Panc1 (cell line): Measurements from ENCODE around the gene PHF5A. TPM values are rescaled to one million over a fixed set of nuclear protein-coding genes. Genes with fewer than 3 reads are reported as not detected.

Source experiments
- ATAC-seq: fragments of 200-7000 bp; cut with Tn5 transposase; 2 replicates; pipeline ENCODE4 v1.9.1; 2020; ENCODE audit warnings: mild to moderate bottlenecking, moderate library complexity
- BruUV-seq: library from RNA; stranded (reverse); fragments of 400-500 nt; replicated peaks from 2 replicates; lab custom pipeline; 2021; lab: Mats Ljungman, UMichigan
- CTCF ChIA-PET: fragments of 300-600 bp; sonication (Branson Sonifier 250); formaldehyde crosslinking; loops from one replicate; lab custom pipeline; 2022; ENCODE audit warnings: antibody characterized with exemption; lab: Charles Lee
- POLR2A ChIA-PET: fragments of 300-600 bp; sonication (Branson Sonifier 250); formaldehyde crosslinking; loops from one replicate; lab custom pipeline; 2022; ENCODE audit warnings: antibody characterized with exemption; lab: Charles Lee
- DNase-seq: peaks from one replicate; pipeline ENCODE4 v3.0.0-alpha.2; 2010; ENCODE audit warnings: low read depth, low spot score
- H3K27ac ChIP-seq: 2 replicates; pipeline ENCODE4 v1.5.1; 2011; ENCODE audit warnings: mild to moderate bottlenecking, low read length, inconsistent platforms
- H3K27me3 ChIP-seq: fragments of 200-500 bp; sonication (Bioruptor generic); 2 replicates; pipeline ENCODE4 v1.6.0; 2014; ENCODE audit warnings: low read length, inconsistent platforms; ENCODE audit not compliant: control insufficient read depth, insufficient read depth
- H3K36me3 ChIP-seq: fragments of 200-500 bp; sonication (Bioruptor generic); 2 replicates; pipeline ENCODE4 v1.5.1; 2014; ENCODE audit warnings: inconsistent platforms, mild to moderate bottlenecking, low read length, moderate library complexity; ENCODE audit not compliant: control insufficient read depth, insufficient read depth
- H3K4me1 ChIP-seq: 2 replicates; pipeline ENCODE4 v1.5.1; 2011; ENCODE audit warnings: inconsistent platforms, mild to moderate bottlenecking, low read length, moderate library complexity; ENCODE audit not compliant: control insufficient read depth, insufficient read depth
- H3K4me3 ChIP-seq, 2 experiments: 2 replicates each; pipeline ENCODE4 v1.5.1; 2011 to 2012; ENCODE audit warnings: low read depth in 2 of 2, low read length in 2 of 2, mild to moderate bottlenecking in 2 of 2, inconsistent platforms in 1 of 2, moderate library complexity in 1 of 2
- H3K9me3 ChIP-seq: fragments of 200-500 bp; sonication (Bioruptor generic); 2 replicates; pipeline ENCODE4 v1.5.1; 2014; ENCODE audit warnings: low read depth, mild to moderate bottlenecking, inconsistent platforms, low read length, moderate library complexity; ENCODE audit not compliant: control insufficient read depth, insufficient read depth
- POLR2AphosphoS5 ChIP-seq: IDR thresholded peaks from 2 replicates; pipeline ENCODE4 v1.6.1; 2012; ENCODE audit warnings: mild to moderate bottlenecking, low read depth, low read length, moderate library complexity
- SIN3A ChIP-seq: IDR thresholded peaks from 2 replicates; pipeline ENCODE4 v1.6.1; 2012; ENCODE audit warnings: low read depth, mild to moderate bottlenecking, low read length, moderate library complexity, borderline replicate concordance; ENCODE audit not compliant: insufficient read depth
- TCF7L2 ChIP-seq: IDR thresholded peaks from 2 replicates; pipeline ENCODE4 v1.6.1; 2011; ENCODE audit warnings: mild to moderate bottlenecking, low read depth, low read length, inconsistent platforms
- in situ Hi-C: cut with HindIII; loops from 2 replicates; pipeline ENCODE4 v1.10.0; 2016; ENCODE audit warnings: low sequenced_read_pairs, low pct_unique_long_range_greater_than_20kb
- intact Hi-C: fragments of 100-400 bp; cut with micrococcal nuclease; formaldehyde crosslinking; loops from one replicate; pipeline ENCODE4 v1.10.0; 2022; ENCODE audit not compliant: unreplicated experiment
- total RNA-seq: library from RNA; stranded (reverse); gene quantifications from one replicate; pipeline ENCODE4 v1.2.1, GENCODE V29; 2021; ENCODE audit not compliant: unreplicated experiment
- TF ChIP-seq, protein P1 (sequence below), 2 experiments: IDR thresholded peaks; 2 replicates each; pipeline ENCODE4 v1.6.1; 2011 to 2012; ENCODE audit warnings: low read depth in 2 of 2, control low read depth in 1 of 2, low read length in 1 of 2, mild to moderate bottlenecking in 1 of 2, moderate library complexity in 1 of 2; ENCODE audit not compliant: insufficient read depth in 1 of 2
- TF ChIP-seq, protein P2 (sequence below): fragments of 450-650 bp; IDR thresholded peaks from 2 replicates; pipeline ENCODE4 v1.5.1; 2017; ENCODE audit warnings: mild to moderate bottlenecking

PHF5A gene
- total RNA-seq, 1 experiment from 2014 or later = 34.9 TPM

DNA sequence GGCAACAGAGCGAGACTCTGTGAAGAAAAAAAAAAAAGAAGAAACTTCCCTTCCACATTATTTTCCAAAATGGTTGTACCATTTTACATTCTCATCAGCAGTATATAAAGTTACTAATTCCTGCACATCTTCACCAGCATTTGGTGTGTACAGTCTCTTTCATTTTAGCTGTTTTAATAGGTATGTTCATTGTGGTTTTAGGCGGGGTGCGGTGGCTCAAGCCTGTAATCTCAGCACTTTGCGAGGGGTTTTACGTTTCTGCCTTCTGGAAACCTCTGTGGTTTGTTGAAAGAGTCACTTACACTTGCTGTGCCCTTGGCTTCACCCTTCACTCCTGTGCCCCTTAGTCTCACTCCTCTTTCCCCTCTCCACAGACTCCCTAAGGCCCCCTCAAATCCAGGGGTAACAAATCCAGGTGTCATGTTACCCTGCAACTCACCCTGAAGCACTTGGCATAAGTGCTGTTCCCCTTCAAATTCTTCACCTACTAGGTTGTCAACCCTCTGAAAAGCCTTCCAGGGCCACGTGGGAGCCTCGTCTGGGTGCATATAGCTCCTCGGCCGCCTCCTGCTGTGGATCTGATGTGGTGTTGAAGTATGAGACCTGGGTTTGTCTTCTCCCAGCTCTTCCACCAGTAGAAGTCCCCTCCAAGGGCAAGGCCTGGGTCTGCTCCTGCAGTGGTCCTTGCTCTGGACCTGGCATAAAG, 42.7 kb downstream of the PHF5A start:
- no peaks in the 10 kb centered on the region for H3K27me3 ChIP-seq
- DNase-seq = no peak
- TF ChIP-seq TCF7L2 (no peak), SIN3A (no peak), POLR2AphosphoS5 (no peak)
- TF ChIP-seq, protein P1, sequence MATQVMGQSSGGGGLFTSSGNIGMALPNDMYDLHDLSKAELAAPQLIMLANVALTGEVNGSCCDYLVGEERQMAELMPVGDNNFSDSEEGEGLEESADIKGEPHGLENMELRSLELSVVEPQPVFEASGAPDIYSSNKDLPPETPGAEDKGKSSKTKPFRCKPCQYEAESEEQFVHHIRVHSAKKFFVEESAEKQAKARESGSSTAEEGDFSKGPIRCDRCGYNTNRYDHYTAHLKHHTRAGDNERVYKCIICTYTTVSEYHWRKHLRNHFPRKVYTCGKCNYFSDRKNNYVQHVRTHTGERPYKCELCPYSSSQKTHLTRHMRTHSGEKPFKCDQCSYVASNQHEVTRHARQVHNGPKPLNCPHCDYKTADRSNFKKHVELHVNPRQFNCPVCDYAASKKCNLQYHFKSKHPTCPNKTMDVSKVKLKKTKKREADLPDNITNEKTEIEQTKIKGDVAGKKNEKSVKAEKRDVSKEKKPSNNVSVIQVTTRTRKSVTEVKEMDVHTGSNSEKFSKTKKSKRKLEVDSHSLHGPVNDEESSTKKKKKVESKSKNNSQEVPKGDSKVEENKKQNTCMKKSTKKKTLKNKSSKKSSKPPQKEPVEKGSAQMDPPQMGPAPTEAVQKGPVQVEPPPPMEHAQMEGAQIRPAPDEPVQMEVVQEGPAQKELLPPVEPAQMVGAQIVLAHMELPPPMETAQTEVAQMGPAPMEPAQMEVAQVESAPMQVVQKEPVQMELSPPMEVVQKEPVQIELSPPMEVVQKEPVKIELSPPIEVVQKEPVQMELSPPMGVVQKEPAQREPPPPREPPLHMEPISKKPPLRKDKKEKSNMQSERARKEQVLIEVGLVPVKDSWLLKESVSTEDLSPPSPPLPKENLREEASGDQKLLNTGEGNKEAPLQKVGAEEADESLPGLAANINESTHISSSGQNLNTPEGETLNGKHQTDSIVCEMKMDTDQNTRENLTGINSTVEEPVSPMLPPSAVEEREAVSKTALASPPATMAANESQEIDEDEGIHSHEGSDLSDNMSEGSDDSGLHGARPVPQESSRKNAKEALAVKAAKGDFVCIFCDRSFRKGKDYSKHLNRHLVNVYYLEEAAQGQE (IDR thresholded peaks at IDR 0.05; ENCODE audit: insufficient read depth in 1 of 2, low read depth in 2 of 2, low read length in 1 of 2) = no peak
- TF ChIP-seq, protein P2, sequence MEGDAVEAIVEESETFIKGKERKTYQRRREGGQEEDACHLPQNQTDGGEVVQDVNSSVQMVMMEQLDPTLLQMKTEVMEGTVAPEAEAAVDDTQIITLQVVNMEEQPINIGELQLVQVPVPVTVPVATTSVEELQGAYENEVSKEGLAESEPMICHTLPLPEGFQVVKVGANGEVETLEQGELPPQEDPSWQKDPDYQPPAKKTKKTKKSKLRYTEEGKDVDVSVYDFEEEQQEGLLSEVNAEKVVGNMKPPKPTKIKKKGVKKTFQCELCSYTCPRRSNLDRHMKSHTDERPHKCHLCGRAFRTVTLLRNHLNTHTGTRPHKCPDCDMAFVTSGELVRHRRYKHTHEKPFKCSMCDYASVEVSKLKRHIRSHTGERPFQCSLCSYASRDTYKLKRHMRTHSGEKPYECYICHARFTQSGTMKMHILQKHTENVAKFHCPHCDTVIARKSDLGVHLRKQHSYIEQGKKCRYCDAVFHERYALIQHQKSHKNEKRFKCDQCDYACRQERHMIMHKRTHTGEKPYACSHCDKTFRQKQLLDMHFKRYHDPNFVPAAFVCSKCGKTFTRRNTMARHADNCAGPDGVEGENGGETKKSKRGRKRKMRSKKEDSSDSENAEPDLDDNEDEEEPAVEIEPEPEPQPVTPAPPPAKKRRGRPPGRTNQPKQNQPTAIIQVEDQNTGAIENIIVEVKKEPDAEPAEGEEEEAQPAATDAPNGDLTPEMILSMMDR = no peak
- no peak for ATAC-seq
- no peaks in the 10 kb centered on the region for H3K36me3 ChIP-seq
- ChIA-PET CTCF (no interaction called here), POLR2A (interaction anchor here (0.6 kb wide), 1 partner anchor 8 kb away, joined by 3 read pairs; no protein-coding TSS in a partner anchor)
- in situ Hi-C loops (no loop called here), intact Hi-C loops (no loop called here)
- no peaks in the 10 kb centered on the region for H3K9me3 ChIP-seq
- H3K4me1 ChIP-seq = no peaks in the 10 kb centered on the region
- H3K27ac ChIP-seq = no peak overlapping the region
- no TSS peak for BruUV-seq
- no peak overlapping the region for H3K4me3 ChIP-seq

DNA sequence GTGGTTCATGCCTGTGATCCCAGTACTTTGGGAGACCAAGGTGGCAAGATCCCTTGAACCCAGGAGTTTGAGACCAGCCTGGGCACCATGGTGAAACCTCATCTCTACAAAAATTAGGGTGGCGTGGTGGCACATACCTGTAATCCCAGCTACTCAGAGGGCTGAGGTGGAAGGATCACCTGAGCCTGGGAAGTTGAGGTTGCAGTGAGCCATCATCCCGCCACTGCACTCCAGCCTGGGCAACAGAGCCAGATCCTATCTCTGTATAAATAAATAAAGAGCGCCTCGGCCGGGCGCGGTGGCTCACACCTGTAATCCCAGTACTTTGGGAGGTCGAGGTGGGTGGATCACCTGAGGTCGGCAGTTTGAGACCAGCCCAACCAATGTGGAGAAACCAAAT, 49.8 kb downstream of the PHF5A start:
- no peak for TF ChIP-seq POLR2AphosphoS5
- TF ChIP-seq SIN3A = no peak
- no peak for TF ChIP-seq TCF7L2
- TF ChIP-seq, protein P1 (IDR thresholded peaks at IDR 0.05; ENCODE audit: insufficient read depth in 1 of 2, low read depth in 2 of 2, low read length in 1 of 2) = no peak
- TF ChIP-seq, protein P2 = no peak
- BruUV-seq = no TSS peak
- POLR2A ChIA-PET = no interaction called here
- CTCF ChIA-PET = interaction anchor here (0.7 kb wide), 1 partner anchor 508 kb away, joined by 6 read pairs; the partner anchor contains the start of gene TNFRSF13C
- intact Hi-C loops (no loop called here), in situ Hi-C loops (no loop called here)
- Histone ChIP-seq H3K27me3 (no peaks in the 10 kb centered on the region), H3K36me3 (no peaks in the 10 kb centered on the region; the same call in 1 of the 2 replicates), H3K27ac (no peak overlapping the region), H3K4me3 (no peak overlapping the region), H3K9me3 (no peaks in the 10 kb centered on the region), H3K4me1 (peaks cover 6% of the 10 kb centered on the region)
- no peak for ATAC-seq
- no peak for DNase-seq
